OCI-LY1 (cell line): Measurements from ENCODE around the gene RAB9B.
A peak's percentile ranks its signal among the peaks of the same experiment; 100 is the strongest.

Experiments used
- H2AFZ ChIP-seq: fragments of 200-600 bp; sonication (generic), shearing (Covaris generic); 2 replicates; pipeline ENCODE4 v1.6.0; 2014; ENCODE audit warnings: antibody characterized with exemption, mild to moderate bottlenecking, low read length
- H3F3A ChIP-seq: fragments of 200-600 bp; sonication (generic), shearing (Covaris generic); 2 replicates; pipeline ENCODE4 v1.6.0; 2014; ENCODE audit warnings: mild to moderate bottlenecking, antibody characterized with exemption, low read length, moderate library complexity; ENCODE audit not compliant: insufficient read depth
- H3K27ac ChIP-seq: fragments of 200-600 bp; sonication (generic); 2 replicates; pipeline ENCODE4 v1.5.1; 2014; ENCODE audit warnings: low read length, mixed run types, mild to moderate bottlenecking, low read depth; ENCODE audit not compliant: poor library complexity, severe bottlenecking
- H3K27me3 ChIP-seq: fragments of 200-600 bp; sonication (generic); 2 replicates; pipeline ENCODE4 v1.6.0; 2014; ENCODE audit warnings: antibody characterized with exemption, mild to moderate bottlenecking, low read length, moderate library complexity; ENCODE audit not compliant: insufficient read depth
- H3K36me3 ChIP-seq: fragments of 200-600 bp; sonication (generic); 2 replicates; pipeline ENCODE4 v1.6.1; 2014; ENCODE audit warnings: mild to moderate bottlenecking, antibody characterized with exemption, low read length, moderate library complexity, mixed read lengths; ENCODE audit not compliant: insufficient read depth
- H3K4me1 ChIP-seq: fragments of 200-600 bp; sonication (generic); 2 replicates; pipeline ENCODE4 v1.5.1; 2014; ENCODE audit warnings: mild to moderate bottlenecking, low read length, moderate library complexity; ENCODE audit not compliant: insufficient read depth, severe bottlenecking
- H3K4me2 ChIP-seq: fragments of 200-600 bp; sonication (generic), shearing (Covaris generic); 2 replicates; pipeline ENCODE4 v1.6.1; 2014; ENCODE audit warnings: low read length
- H3K4me3 ChIP-seq: fragments of 200-600 bp; sonication (generic); 2 replicates; pipeline ENCODE4 v1.5.1; 2014; ENCODE audit warnings: low read length, low read depth, mild to moderate bottlenecking, mixed read lengths; ENCODE audit not compliant: poor library complexity, severe bottlenecking
- H3K79me2 ChIP-seq: fragments of 200-600 bp; shearing (Covaris generic); 2 replicates; pipeline ENCODE4 v1.6.1; 2016; ENCODE audit warnings: mixed run types, low read length, mixed read lengths; ENCODE audit not compliant: insufficient read depth
- H3K9ac ChIP-seq: fragments of 200-600 bp; sonication (generic), shearing (Covaris generic); 2 replicates; pipeline ENCODE4 v1.6.1; 2014; ENCODE audit warnings: mild to moderate bottlenecking, low read length, mixed read lengths
- H3K9me2 ChIP-seq: fragments of 200-600 bp; sonication (generic), shearing (Covaris generic); 2 replicates; pipeline ENCODE4 v1.6.1; 2014; ENCODE audit warnings: low read depth, mild to moderate bottlenecking, low read length, mixed read lengths
- H3K9me3 ChIP-seq: fragments of 200-600 bp; shearing (Covaris generic); 2 replicates; pipeline ENCODE4 v1.6.1; 2014; ENCODE audit warnings: low read length, mixed read lengths
- H4K20me1 ChIP-seq: fragments of 200-600 bp; sonication (generic), shearing (Covaris generic); 2 replicates; pipeline ENCODE4 v1.6.0; 2016; ENCODE audit warnings: mild to moderate bottlenecking, low read length; ENCODE audit not compliant: insufficient read depth
- EZH2 ChIP-seq: fragments of 200-600 bp; sonication (generic), shearing (Covaris generic); IDR thresholded peaks from 2 replicates; pipeline ENCODE4 v1.8.0; 2017; ENCODE audit warnings: borderline replicate concordance, mixed run types, mild to moderate bottlenecking, antibody characterized with exemption, low read length, moderate library complexity, mixed read lengths
- TF ChIP-seq, protein P1 (sequence below): fragments of 200-600 bp; sonication (generic), shearing (Covaris generic); IDR thresholded peaks from 2 replicates; pipeline ENCODE4 v1.5.1; 2017; ENCODE audit warnings: mild to moderate bottlenecking, antibody characterized with exemption, low read length, moderate library complexity, mixed read lengths

Gene RAB9B, protein sequence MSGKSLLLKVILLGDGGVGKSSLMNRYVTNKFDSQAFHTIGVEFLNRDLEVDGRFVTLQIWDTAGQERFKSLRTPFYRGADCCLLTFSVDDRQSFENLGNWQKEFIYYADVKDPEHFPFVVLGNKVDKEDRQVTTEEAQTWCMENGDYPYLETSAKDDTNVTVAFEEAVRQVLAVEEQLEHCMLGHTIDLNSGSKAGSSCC

DNA sequence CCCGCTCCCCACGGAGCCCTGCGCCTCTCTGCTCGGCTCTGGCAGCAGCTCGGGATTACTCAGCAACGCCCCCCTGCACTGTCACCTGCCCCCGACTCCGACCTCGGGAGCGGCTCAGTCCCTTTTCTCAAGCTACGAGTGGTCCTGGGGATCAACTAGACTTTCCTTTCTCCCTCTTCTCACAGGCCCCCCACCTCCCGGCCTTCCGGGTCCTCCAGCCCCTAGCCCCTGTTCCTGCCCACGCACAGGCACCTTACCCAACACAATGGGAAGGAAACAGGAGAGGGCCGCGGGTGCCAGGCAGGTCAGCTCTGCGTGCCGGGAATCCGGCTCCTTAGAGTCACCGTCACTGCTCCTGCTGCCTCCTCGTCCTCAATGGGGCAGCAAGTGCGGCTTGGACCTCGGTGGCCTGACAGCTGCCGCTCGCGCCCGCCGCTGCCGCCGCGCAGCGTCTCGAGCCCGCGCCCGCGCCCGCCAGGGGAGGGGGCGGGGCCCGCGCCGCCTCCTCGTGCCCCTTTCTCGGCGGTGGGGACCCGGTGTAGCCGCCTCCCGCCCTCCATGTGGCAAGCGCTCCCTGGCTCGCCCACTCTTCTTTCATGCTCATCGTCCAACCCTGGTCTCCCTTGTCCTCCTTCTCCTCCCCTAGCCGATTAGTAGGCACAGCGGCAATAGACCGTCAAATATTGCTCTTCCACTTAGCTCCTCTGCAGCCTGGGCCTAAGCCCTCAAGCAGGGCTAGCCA, at the start of gene RAB9B:
RAB9B (minus strand) TSS at position 455 of the 742 bp plus-strand sequence. CDS start 6,473 bp downstream, outside the sequence.
- Histone ChIP-seq H3K4me1 (no peaks in the 10 kb centered on the region), H3F3A (no peaks in the 10 kb centered on the region), H3K36me3 (no peaks in the 10 kb centered on the region), H2AFZ (no peak within 1 kb of the TSS), H3K27me3 (no peaks in the 10 kb centered on the region), H3K4me2 (peak within 1 kb of the TSS; percentile 79), H3K9ac (peak within 1 kb of the TSS; percentile 51; the same call in 1 of the 2 replicates), H4K20me1 (no peaks in the 10 kb centered on the region), H3K27ac (no peak within 1 kb of the TSS), H3K4me3 (peak within 1 kb of the TSS; percentile 65), H3K9me2 (no peaks in the 10 kb centered on the region), H3K79me2 (no peaks in the 10 kb centered on the region), H3K9me3 (no peaks in the 10 kb centered on the region)
- TF ChIP-seq EZH2, result no peak
- TF ChIP-seq, protein P1, sequence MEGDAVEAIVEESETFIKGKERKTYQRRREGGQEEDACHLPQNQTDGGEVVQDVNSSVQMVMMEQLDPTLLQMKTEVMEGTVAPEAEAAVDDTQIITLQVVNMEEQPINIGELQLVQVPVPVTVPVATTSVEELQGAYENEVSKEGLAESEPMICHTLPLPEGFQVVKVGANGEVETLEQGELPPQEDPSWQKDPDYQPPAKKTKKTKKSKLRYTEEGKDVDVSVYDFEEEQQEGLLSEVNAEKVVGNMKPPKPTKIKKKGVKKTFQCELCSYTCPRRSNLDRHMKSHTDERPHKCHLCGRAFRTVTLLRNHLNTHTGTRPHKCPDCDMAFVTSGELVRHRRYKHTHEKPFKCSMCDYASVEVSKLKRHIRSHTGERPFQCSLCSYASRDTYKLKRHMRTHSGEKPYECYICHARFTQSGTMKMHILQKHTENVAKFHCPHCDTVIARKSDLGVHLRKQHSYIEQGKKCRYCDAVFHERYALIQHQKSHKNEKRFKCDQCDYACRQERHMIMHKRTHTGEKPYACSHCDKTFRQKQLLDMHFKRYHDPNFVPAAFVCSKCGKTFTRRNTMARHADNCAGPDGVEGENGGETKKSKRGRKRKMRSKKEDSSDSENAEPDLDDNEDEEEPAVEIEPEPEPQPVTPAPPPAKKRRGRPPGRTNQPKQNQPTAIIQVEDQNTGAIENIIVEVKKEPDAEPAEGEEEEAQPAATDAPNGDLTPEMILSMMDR, result no peak

DNA sequence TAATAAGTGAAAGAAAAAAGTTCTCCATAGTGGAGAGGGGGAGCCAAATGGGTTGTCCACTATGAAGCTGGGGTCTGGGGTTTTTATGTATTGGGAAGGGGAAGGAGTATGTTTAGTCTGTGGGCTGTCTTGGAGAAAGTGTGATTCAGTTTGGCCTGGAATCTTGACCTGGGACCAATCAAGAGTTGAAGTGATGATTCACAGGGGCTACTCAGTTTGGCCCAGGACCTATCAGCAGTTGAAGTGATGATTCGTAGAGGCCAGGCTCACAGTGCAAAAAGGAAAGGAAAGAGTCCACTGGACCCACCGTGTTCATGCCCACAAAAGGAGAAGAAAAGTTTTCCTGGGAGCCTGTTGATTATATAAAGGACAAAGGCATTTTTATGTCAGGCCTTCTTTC, 47.3 kb upstream of the RAB9B start:
- Histone ChIP-seq H3K36me3 (no peaks in the 10 kb centered on the region), H3K79me2 (no peaks in the 10 kb centered on the region), H3K27me3 (no peaks in the 10 kb centered on the region), H3F3A (no peaks in the 10 kb centered on the region), H3K9ac (no peak overlapping the region), H3K4me3 (no peak overlapping the region), H2AFZ (no peak overlapping the region), H4K20me1 (no peaks in the 10 kb centered on the region), H3K9me3 (no peaks in the 10 kb centered on the region), H3K4me1 (no peaks in the 10 kb centered on the region), H3K27ac (no peak overlapping the region), H3K9me2 (no peaks in the 10 kb centered on the region), H3K4me2 (no peak overlapping the region)
- TF ChIP-seq EZH2, result no peak
- TF ChIP-seq, protein P1, result no peak

DNA sequence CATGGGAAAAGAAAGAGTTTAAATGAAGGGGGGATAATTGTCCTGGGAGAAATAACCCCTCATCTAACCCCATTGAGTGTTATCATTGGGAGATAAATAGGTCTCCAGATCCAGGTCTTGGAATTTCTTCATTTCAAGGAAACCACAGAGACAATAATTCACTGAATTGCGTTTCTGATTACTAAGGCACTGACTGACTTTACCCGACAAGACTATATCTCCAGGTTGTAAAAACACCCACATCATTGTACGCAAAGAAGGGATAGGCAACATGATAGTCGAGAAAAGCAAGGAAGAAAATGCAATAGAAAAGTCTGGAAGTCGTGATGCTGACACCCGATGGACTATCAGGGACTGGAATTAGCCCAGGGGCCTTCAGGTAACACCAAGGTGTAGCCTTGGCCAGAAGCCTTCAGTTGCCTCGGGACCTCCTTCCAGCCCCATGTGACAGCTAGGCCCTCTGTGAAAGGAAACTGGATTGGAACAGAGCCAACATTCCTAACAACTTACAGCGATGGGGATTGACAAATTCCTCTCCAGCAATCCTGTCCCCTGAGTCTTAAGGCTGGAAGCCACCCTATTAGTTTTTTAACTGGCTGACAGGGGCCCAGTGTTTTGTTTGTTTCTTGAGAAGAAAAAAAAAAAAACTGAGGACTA, 46.5 kb upstream of the RAB9B start:
- Histone ChIP-seq H3K9ac (no peak overlapping the region), H3K9me3 (no peaks in the 10 kb centered on the region), H2AFZ (no peak overlapping the region), H3K4me2 (no peak overlapping the region), H3K36me3 (no peaks in the 10 kb centered on the region), H3K27me3 (no peaks in the 10 kb centered on the region), H4K20me1 (no peaks in the 10 kb centered on the region), H3K4me3 (no peak overlapping the region), H3F3A (no peaks in the 10 kb centered on the region), H3K27ac (no peak overlapping the region), H3K79me2 (no peaks in the 10 kb centered on the region), H3K4me1 (no peaks in the 10 kb centered on the region), H3K9me2 (no peaks in the 10 kb centered on the region)
- TF ChIP-seq, protein P1, result no peak
- TF ChIP-seq EZH2, result no peak
